Ishikawa (cell line): ENCODE data around the gene OTUD6A.

Source experiments
- CEBPB ChIP-seq: IDR thresholded peaks from 2 replicates; pipeline ENCODE4 v1.6.1; 2012
- CREB1 ChIP-seq: IDR thresholded peaks from 2 replicates; pipeline ENCODE4 v1.6.1; 2012; ENCODE audit warnings: low read depth
- EGR1 ChIP-seq: IDR thresholded peaks from 2 replicates; pipeline ENCODE4 v1.6.1; 2012
- EP300 ChIP-seq: IDR thresholded peaks from 2 replicates; pipeline ENCODE4 v1.6.1; 2012; ENCODE audit warnings: borderline replicate concordance
- FOXM1 ChIP-seq: IDR thresholded peaks from 2 replicates; pipeline ENCODE4 v1.6.1; 2012; ENCODE audit warnings: low read depth, borderline replicate concordance
- NFIC ChIP-seq: IDR thresholded peaks from 2 replicates; pipeline ENCODE4 v1.6.1; 2012
- RAD21 ChIP-seq: IDR thresholded peaks from 2 replicates; pipeline ENCODE4 v1.6.1; 2012; ENCODE audit warnings: low read depth
- TAF1 ChIP-seq: IDR thresholded peaks from 2 replicates; pipeline ENCODE4 v1.6.1; 2012; ENCODE audit warnings: low read depth, mild to moderate bottlenecking
- TCF12 ChIP-seq: IDR thresholded peaks from 2 replicates; pipeline ENCODE4 v1.6.1; 2012; ENCODE audit warnings: low read depth
- TEAD4 ChIP-seq: IDR thresholded peaks from 2 replicates; pipeline ENCODE4 v1.6.1; 2012
- YY1 ChIP-seq: IDR thresholded peaks from 2 replicates; pipeline ENCODE4 v1.6.1; 2012; ENCODE audit warnings: low read depth
- ZBTB7A ChIP-seq: IDR thresholded peaks from 2 replicates; pipeline ENCODE4 v1.6.1; 2012; ENCODE audit warnings: low read depth
- TF ChIP-seq, protein P1 (sequence below): IDR thresholded peaks from 2 replicates; pipeline ENCODE4 v1.6.1; 2012; ENCODE audit warnings: low read depth, mild to moderate bottlenecking
- TF ChIP-seq, protein P2 (sequence below): IDR thresholded peaks from 2 replicates; pipeline ENCODE4 v1.6.1; 2012
- TF ChIP-seq, protein P3 (sequence below): IDR thresholded peaks from 2 replicates; pipeline ENCODE4 v1.6.1; 2012

The OTUD6A gene

DNA sequence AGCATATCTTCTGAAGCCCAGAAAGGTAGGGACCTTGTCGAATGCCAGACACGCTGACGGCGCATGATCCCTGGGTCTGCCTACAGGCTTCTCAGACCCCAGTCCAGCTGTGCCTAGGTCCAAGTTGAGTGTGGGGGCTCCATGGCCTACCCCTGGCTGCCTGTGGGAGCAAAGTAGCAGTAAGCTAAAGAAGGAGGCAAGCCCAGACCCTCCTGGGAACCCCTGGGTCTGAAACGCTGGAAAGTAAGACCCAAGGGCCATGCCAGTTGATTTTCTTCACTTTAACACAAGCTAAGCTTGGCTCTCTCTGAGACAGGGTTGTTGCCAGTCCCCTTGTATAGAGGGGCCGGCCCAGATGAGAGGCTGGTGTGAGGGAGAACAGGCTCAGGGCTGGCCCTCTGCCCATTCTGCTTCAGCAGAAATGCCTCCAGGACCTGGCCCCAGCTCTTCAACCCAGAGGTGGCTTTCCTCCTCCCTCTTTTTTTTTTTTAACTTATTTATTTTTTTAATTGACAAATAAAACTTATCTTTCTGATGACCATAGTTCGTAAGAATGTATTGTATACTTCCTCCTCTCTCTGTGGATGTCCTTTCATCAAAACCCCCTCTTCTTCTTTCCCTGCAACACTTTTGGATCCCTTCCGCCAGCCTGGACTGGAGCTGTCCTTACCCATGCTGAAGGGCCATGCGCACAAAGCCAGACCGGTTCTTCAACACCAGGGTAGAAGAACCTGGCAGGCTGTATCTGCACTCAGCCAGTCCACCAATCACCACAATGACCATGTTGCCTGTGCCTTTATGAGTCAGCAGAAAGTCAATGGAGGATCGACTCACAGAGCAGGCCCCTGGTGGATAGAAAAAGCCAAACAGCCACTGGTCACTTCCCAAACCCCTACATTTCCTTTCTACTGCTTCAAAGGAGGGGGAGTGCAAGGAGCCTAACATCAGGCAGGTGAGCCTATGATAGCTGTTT lies 19.6 kb upstream of the OTUD6A start:
- no peak for TF ChIP-seq ZBTB7A
- no peak for TF ChIP-seq CEBPB
- TF ChIP-seq CREB1, result no peak
- no peak for TF ChIP-seq TCF12
- TF ChIP-seq TEAD4, result no peak
- no peak for TF ChIP-seq RAD21
- TF ChIP-seq, protein P1, sequence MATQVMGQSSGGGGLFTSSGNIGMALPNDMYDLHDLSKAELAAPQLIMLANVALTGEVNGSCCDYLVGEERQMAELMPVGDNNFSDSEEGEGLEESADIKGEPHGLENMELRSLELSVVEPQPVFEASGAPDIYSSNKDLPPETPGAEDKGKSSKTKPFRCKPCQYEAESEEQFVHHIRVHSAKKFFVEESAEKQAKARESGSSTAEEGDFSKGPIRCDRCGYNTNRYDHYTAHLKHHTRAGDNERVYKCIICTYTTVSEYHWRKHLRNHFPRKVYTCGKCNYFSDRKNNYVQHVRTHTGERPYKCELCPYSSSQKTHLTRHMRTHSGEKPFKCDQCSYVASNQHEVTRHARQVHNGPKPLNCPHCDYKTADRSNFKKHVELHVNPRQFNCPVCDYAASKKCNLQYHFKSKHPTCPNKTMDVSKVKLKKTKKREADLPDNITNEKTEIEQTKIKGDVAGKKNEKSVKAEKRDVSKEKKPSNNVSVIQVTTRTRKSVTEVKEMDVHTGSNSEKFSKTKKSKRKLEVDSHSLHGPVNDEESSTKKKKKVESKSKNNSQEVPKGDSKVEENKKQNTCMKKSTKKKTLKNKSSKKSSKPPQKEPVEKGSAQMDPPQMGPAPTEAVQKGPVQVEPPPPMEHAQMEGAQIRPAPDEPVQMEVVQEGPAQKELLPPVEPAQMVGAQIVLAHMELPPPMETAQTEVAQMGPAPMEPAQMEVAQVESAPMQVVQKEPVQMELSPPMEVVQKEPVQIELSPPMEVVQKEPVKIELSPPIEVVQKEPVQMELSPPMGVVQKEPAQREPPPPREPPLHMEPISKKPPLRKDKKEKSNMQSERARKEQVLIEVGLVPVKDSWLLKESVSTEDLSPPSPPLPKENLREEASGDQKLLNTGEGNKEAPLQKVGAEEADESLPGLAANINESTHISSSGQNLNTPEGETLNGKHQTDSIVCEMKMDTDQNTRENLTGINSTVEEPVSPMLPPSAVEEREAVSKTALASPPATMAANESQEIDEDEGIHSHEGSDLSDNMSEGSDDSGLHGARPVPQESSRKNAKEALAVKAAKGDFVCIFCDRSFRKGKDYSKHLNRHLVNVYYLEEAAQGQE, result no peak
- no peak for TF ChIP-seq TAF1
- TF ChIP-seq EP300, result no peak
- TF ChIP-seq, protein P2, sequence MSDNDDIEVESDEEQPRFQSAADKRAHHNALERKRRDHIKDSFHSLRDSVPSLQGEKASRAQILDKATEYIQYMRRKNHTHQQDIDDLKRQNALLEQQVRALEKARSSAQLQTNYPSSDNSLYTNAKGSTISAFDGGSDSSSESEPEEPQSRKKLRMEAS, result no peak
- no peak for TF ChIP-seq NFIC
- TF ChIP-seq, protein P3, sequence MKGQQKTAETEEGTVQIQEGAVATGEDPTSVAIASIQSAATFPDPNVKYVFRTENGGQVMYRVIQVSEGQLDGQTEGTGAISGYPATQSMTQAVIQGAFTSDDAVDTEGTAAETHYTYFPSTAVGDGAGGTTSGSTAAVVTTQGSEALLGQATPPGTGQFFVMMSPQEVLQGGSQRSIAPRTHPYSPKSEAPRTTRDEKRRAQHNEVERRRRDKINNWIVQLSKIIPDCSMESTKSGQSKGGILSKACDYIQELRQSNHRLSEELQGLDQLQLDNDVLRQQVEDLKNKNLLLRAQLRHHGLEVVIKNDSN, result no peak
- TF ChIP-seq EGR1, result no peak
- no peak for TF ChIP-seq YY1
- TF ChIP-seq FOXM1, result no peak

DNA sequence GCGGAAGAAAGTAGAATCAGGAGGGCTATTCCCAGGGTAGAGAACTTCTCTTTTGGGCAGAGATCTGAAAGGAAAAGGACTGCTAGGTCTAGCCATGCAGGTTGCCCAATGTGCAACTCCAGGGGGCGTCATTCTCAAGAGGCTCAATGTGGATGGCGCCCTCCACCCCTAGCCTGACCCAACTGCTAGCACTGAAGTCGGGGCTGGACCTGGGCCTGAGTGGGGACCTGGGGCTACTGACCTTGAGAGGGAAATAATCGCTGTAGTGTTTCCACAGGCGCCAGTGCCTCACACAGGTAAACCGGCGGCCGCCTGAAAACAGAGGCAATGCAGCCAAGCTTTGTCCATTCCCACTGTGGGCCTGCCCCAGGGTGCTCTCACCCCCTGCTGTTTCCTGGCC lies 18.6 kb upstream of the OTUD6A start:
- no peak for TF ChIP-seq TEAD4

DNA sequence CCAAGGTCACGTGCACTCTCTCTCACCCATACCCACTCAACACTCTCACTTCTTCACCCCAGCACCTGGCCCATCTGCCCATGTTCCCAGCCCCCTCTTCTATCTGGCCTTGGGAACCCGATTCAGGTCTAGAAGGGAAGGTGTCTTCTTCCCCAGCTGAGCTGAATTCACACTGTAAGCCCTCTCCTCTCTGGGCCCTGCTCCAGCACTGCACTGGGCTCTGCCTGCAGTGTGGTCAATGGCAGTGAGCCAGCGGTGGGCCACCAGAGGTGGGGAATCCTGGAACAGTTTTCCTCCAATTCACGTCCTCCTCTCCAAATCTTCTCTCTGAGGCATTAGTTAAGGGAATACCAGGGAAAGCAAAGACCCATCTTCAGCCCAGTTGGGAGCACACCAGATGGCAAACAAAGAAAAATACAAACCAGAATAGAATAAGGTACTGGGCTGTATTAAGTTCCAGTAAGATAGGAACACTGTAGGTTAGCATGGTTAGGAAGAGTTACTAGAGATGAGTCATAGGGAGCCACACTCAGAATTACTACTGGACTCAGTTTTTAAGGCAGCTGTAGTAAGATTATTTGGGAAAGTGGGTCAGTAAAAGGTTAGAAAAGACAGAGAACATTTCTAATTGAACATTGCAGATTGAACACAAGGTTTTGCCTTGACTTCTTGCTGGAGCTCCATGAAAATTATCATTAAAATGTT lies 17.6 kb upstream of the OTUD6A start:
- no peak for TF ChIP-seq EGR1

DNA sequence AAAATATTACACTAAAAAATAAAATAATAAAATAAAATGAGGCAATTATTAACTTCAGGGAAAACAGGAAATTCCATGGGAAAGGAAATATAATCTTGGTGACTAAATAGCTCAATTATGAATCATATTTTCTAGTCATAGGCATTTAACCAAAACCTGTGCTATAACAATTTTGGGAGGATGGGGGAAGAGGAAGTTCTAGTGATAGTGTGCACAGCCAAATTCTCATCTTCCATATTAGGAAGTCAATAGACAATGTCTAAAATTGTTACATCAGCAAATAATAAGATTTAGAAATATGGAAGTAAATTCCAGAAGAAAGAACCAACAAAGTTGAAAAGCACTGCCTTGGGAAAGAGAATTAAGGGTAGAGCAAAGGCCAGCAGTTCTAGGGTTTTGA lies 15.3 kb upstream of the OTUD6A start:
- TF ChIP-seq, protein P2, result no peak
- no peak for TF ChIP-seq EP300
- no peak for TF ChIP-seq ZBTB7A
- no peak for TF ChIP-seq TCF12

DNA sequence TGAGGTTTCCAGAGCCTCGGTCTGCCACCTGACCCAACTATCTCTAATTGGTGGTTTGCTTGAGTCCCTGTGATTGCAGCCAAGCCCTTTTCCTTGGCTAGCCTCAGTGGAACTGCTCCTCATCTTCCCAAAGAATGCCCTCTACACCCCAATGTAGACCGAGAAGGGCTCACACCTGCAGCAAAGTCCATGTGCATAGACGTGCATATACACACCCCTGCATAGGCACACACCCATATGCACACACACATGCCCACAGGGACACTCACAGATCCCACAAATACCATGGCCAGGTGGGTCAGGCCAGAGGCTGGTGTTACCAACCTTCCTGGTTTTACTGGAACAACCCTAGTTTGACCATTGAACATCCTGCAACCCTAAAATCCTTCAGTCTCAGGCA lies 12.9 kb upstream of the OTUD6A start:
- TF ChIP-seq CREB1, result no peak
- TF ChIP-seq TEAD4, result no peak
- no peak for TF ChIP-seq TCF12
- TF ChIP-seq YY1, result no peak
- TF ChIP-seq RAD21, result no peak
- no peak for TF ChIP-seq NFIC
- TF ChIP-seq ZBTB7A, result no peak
- TF ChIP-seq, protein P1, result no peak
- TF ChIP-seq, protein P3, result no peak
- TF ChIP-seq EGR1, result no peak

DNA sequence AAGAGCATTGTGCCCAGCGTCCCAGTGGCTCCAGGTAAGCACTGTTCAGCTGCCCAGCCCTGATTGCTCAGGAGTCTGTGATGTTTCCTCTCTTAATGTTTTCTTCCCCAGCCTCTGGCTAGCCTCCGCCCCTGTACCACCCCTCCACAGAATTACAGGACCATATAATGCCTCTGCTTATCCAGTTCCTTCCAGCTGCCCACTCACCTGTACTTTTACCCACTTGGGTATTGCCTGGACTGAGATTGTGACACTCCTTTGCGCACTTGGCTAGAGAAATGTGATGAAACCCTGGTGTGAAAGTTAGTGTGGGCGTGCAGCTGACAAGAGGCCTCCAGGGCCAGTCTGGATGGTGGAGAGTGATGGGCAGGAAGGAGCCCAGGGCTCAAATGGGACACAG lies 12.3 kb upstream of the OTUD6A start, which contains the start of gene AWAT2:
AWAT2 (minus strand) TSS at position 14 of the 400 bp plus-strand sequence; CDS start at position 8, 6 bp downstream.
- no peak for TF ChIP-seq RAD21
- TF ChIP-seq CEBPB, result no peak
- TF ChIP-seq, protein P3, result no peak
- TF ChIP-seq, protein P1, result no peak
